Left cardiac atrium (tissue), 4 donors: Measurements from ENCODE around the gene UTS2R. TPM values are rescaled to one million over a fixed set of nuclear protein-coding genes. Genes with fewer than 3 reads are reported as not detected.
"Not testable (repeated sequence)": the region's sequence is repeated elsewhere in the genome, so short reads cannot be mapped to it uniquely, and the experiment has no call there.

Experiments used
- ATAC-seq, 2 donors: fragments of 200-7000 bp; cut with Tn5 transposase; one replicate each; pipeline ENCODE4 v1.9.1; 2020; ENCODE audit warnings: mild to moderate bottlenecking in 2 of 2, moderate library complexity in 2 of 2
- DNase-seq: peaks from one replicate; pipeline ENCODE4 v3.0.0-alpha.2; 2020
- intact Hi-C, 2 donors: fragments of 100-400 bp; cut with DNase I; formaldehyde crosslinking; loops; one replicate each; pipeline versions ENCODE4 v1.14.1 to v1.15.1; 2022 to 2023
- total RNA-seq, 2 donors: library from RNA; stranded (reverse); fragmentation: NEBNext Ultra II Directional; extraction: Animal tissue kit (Norgen Biotek cat#: 25700); gene quantifications; one replicate each; pipeline ENCODE4 v1.2.1, GENCODE V29; 2021
- donor health status: DM: no; HTN: yes; CAD: no.
- donor health status: DM: no; HTN: yes; CAD: no; lungs with severe emphysema.
- donor health status: DM: yes; HTN: yes; CAD: no.
- donor health status: Dilated cardiomyopathy.

The UTS2R gene
- total RNA-seq, 2 donors from 2014 or later = 0.32 to 1.4 TPM

DNA sequence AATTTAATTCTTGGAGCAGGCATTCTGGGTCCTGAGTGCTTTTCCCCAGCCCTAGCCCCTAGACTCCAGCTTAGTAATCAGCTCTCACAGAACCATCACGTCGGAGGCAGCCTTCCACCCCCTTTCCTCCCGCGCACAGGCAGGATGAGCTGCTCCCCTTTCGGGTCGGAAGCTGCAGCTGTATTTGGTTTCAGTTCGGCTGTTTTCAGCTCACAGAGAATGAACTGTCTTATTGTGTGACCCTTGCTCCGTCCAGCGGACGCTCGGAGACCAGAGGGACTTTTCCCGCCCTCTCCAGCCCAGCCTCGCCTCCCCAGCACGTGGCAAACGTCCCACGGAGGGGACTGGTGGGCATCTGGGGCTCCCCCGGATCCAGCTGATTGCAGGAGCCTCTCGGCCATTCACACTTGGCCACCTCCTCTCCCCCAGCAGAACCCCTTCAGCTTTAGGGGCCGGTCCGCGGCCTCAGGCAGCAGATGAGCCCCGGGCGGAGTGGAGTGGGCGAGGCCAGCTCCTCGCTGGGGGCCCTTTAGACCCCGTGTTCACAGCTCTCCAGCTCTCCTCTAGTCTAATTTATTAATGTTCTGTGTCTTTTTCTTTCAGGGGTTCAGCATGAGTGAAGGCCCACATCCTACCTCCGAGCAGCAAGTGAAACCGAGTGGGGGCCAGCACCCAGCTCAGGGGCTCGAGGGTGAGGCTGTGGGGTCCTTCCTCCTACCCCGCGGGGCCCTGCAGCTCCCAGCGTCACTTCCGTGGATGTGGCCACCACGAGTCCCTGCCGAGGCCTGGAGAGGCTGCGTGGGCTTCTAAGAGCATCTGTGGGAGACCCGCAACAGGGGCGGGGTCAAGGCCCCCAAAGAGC, 863 bp upstream of the UTS2R start:
- ATAC-seq = no peak
- DNase-seq = peak; percentile 18

GRCh38 chr17:82372249-82373071, 895 bp downstream of the UTS2R start:
- intact Hi-C loops = no loop called here
- ATAC-seq = peak in 1 of 2 donors; percentile 38
- DNase-seq = peak; percentile 18

More for the DNA sequence above, 863 bp upstream of the UTS2R start:
- intact Hi-C loops = no loop called here

DNA sequence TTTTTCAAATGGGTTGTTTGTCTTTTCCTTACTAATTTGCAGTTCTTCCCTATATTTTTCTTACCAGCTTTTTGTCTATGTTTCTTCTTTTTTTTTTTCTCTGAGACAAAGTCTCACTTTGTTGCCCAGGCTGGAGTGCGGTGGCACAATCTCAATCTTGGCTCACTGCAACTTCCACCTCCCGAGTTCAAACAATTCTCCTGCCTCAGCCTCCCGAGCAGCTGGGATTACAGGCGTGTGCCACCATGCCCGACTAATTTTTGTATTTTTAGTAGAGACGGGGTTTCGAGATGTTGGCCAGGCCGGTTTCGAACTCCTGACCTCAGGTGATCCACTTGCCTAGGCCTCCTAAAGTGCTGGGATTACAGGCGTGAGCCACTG, 1.5 kb downstream of the UTS2R start:
- intact Hi-C loops = not testable (repeated sequence)

DNA sequence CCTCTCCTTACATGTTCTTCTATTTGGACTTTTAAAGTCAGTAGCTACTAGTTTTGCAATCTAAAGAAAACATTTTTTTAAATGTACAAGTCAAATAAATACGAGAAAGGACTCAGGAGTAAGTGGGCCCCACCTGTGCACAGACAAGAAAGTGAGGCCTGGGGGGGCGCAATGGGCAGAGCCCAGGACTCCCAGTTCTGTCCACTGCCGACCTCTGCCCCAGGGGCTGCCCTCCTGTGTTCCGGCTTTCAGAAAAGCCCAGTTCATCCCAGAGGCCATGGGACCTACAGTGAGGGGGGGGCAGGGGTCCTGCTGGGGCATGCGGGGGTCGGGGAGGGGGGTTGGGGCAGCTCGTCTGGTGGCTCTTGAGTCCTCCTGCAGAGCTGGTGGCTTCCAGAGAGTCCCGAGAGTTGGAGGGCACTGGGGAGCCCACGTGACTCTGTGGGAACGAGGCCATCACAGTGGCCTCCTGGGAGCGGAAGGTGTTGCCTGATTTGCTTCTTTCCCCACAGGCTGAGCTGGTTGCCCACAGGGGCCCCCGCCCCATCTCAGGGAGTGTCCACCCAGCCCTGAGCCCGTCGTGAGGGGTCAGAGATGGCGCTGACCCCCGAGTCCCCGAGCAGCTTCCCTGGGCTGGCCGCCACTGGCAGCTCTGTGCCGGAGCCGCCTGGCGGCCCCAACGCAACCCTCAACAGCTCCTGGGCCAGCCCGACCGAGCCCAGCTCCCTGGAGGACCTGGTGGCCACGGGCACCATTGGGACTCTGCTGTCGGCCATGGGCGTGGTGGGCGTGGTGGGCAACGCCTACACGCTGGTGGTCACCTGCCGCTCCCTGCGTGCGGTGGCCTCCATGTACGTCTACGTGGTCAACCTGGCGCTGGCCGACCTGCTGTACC, 2.4 kb downstream of the UTS2R start:
- intact Hi-C loops = no loop called here
- ATAC-seq = no peak
- DNase-seq = peak; percentile 13

More for the DNA sequence above, 1.5 kb downstream of the UTS2R start:
- not testable (repeated sequence) for ATAC-seq, DNase-seq

DNA sequence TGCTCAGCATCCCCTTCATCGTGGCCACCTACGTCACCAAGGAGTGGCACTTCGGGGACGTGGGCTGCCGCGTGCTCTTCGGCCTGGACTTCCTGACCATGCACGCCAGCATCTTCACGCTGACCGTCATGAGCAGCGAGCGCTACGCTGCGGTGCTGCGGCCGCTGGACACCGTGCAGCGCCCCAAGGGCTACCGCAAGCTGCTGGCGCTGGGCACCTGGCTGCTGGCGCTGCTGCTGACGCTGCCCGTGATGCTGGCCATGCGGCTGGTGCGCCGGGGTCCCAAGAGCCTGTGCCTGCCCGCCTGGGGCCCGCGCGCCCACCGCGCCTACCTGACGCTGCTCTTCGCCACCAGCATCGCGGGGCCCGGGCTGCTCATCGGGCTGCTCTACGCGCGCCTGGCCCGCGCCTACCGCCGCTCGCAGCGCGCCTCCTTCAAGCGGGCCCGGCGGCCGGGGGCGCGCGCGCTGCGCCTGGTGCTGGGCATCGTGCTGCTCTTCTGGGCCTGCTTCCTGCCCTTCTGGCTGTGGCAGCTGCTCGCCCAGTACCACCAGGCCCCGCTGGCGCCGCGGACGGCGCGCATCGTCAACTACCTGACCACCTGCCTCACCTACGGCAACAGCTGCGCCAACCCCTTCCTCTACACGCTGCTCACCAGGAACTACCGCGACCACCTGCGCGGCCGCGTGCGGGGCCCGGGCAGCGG, 3.2 kb downstream of the UTS2R start:
- intact Hi-C loops = no loop called here
- DNase-seq (peak; percentile 8), ATAC-seq (no peak)

GRCh38 chr17:82375359-82376041, 3.9 kb downstream of the UTS2R start:
- intact Hi-C loops = no loop called here
- no peak for ATAC-seq
- peak; percentile 14 for DNase-seq

DNA sequence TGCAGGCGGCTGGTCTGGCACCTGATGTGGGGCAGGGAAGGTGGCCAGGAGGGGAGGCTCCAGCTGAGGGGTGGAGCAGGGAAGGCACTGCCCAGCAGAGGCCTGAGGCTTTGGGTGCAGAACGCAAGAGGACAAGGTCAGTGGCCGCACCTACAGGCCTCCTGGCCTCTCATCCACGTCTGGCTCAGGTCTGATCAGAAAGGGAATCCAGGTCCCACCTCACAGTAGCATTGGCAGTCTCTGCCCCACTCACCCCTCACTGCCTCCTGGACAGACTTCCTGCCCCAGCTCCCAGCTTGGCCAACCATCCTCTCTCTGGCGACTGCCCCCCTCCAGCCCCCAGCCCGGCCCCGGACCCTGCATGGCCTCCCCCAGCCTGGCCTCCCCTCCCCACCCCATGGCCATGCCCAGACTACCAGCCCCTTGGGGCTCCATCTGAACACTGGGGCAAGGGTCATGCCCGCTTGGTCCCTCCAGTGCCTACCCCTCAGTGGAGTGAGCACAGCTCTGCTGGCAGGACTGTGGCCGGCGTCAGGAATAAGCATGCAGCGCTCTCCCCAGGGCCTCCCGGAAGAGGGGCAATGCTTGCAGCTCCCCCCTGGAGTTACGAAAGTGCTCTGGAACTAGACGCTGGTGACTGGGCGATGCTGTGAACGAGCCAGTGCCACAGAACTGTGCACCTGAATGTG, 4.6 kb downstream of the UTS2R start:
- ATAC-seq (no peak), DNase-seq (peak; percentile 14)
- intact Hi-C loops = no loop called here

DNA sequence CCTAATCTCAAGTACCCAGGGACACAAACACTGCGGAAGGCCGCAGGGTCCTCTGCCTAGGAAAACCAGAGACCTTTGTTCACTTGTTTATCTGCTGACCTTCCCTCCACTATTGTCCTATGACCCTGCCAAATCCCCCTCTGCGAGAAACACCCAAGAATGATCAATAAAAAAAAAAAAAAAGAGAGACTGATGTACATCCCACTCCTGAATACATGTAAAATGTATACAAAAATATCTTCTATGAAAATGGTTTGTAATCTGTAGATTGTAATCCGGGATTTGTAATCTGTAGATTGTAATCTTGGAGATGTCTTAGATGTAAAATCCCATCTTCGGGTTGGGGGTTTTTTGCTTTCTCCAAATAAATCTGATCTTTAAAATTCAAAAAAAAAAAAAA, 5.7 kb downstream of the UTS2R start:
- ATAC-seq, intact Hi-C loops: not testable (repeated sequence)

GRCh38 chr17:82377924-82378740, 6.6 kb downstream of the UTS2R start:
- ATAC-seq = no peak
- peak; percentile 11 for DNase-seq
- intact Hi-C loops = no loop called here

More for the DNA sequence above, 5.7 kb downstream of the UTS2R start:
- DNase-seq = not testable (repeated sequence)

GRCh38 chr17:82378741-82379021, 7.1 kb downstream of the UTS2R start:
- DNase-seq = no peak

DNA sequence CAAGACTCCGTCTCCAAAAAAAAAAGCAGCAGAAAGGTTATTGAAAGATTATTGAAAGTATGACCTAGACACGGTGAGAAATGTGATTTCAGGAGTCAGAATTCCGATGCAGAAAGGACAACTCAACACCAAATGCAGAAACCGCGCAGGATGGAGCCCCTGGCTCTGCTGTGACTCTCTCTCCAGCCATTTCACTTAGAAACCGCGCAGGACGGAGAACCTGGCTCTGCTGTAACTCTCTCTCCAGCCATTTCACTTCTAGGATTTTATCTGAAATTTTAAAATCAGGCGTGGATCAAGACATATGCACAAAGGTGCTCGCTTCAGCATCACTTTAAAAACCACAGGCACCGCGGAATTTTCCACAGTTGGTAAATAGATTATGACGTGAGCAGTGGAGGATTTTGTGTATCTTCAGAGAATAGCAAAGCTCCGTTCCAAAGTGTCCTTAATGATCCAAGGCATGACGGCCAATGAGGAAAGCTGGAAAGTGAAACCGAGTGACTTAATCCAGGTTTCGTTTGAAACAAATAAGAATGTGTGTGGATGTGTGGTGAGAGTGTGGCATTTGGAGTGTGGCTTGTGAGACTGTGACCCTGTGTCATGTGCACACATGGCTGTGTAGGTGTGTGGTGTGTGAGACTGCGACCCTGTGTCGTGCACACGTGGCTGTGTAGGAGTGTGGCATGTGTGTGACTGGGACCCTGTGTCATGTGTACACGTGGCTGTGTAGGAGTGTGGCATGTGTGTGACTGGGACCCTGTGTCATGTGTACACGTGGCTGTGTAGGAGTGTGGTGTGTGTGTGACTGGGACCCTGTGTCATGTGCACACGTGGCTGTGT, 9.5 kb downstream of the UTS2R start:
- no peak for DNase-seq
- intact Hi-C loops = no loop called here
- ATAC-seq = no peak

More at GRCh38 chr17:82378741-82379021, 7.1 kb downstream of the UTS2R start:
- ATAC-seq = no peak
- intact Hi-C loops = no loop called here

GRCh38 chr17:82381703-82382009, 10.1 kb downstream of the UTS2R start:
- DNase-seq, ATAC-seq, intact Hi-C loops: not testable (repeated sequence)

DNA sequence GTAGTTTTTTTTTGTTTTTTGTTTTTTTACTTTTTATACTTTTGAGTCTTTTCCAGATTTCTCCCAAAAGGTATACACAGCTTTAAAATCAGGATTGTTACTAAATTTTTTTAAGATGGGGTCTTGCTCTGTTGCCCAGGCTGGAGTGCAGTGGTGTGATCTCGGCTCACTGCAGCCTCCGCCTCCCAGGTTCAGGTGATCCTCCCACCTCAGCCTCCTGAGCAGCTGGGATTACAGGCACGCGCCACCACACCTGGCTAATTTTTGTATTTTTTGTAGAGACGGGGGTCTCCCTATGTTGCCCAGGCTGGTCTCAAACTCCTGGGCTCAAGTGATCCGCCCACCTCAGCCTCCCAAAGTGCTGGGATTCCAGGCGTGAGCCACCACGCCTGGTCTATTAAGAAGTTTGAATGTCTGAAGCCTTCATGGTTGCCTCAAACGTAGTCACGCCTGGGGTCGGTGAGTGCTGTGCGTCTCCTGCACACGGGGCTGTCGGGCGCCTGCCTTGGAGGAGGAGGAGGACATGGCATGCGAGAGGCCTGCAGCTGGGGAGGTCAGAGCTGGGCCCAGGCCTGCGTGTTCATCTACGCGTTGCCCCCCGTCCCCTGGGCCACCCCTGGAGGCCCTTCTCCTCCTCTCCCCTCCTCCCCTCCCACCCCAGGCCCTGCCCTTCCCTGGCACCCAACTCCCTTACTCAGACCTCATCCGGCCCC, 10.8 kb downstream of the UTS2R start:
- ATAC-seq, DNase-seq, intact Hi-C loops: not testable (repeated sequence)

DNA sequence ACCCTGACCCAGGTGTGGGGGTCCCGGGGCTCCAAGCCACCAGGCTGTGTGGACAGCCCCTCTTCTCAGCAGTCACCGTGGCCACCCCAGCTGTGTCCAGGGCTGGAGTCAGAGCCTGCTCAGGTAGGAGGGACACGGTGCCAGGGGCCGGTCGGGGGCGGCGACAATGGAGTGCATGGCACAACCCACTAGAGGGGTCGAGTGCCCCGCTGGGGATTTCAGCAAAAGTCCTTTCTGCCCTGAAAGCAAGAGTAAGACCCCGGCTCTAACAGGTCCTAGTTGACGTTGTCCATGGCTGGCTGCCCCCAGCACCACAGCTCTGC, 11.3 kb downstream of the UTS2R start:
- intact Hi-C loops = no loop called here
- ATAC-seq = no peak

DNA sequence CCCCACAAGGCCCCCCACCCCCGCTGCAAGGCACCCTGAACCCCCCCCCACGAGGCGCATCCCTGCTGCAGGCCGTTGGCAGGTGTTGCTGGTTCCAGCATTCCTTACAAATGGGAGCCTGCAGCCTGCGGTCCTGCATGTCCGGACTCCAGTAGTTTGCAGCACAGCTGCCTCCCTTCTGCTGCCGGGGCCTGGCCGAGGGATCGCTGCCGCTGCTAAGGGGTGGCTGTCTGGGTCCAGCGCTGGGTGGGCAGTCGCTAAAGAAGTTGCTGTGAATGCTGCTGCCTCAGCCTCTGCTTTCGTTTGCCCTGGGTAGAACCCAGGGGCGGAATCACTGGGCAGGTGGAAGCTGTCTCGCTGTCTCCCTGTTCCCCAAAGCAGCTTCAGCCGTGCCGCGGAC, 11.8 kb downstream of the UTS2R start:
- DNase-seq = peak; percentile 14
- ATAC-seq = no peak
- intact Hi-C loops = no loop called here

More for the DNA sequence above, 11.3 kb downstream of the UTS2R start:
- DNase-seq = peak; percentile 15
